ENCODE data around the gene APPL2. TPM values are rescaled to one million over a fixed set of nuclear protein-coding genes. Genes with fewer than 3 reads are reported as not detected.

The APPL2 gene
- total RNA-seq, 1 experiment from 2014 or later, result 45.8 TPM

DNA sequence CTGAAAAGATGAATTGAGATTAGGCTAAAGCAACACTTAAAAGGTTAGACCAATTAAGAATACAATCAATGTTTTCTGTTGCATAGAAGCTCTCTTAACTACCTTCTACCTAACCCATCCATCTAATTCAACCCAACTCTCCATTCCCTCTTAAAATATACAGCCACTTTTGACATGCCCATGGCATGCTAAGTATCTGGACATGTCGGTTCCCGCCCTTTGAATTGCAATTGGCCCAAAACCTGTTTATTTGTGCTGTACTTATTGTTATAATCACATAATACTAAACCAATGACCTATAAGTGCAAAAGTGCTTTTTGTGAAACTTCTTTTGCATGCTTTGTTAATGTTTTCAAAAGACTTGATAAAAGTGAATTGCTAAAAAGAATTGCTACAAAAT, 37.6 kb upstream of the APPL2 start:
- CTCF ChIA-PET, result no interaction called here
- DNase-seq, result no peak
- no peaks in the 10 kb centered on the region for H3K27me3 Mint-ChIP-seq (ENCODE audit: unreplicated experiment)
- no peak overlapping the region for H3K4me3 Mint-ChIP-seq (ENCODE audit: low read depth, unreplicated experiment)
- TF ChIP-seq, protein P1, sequence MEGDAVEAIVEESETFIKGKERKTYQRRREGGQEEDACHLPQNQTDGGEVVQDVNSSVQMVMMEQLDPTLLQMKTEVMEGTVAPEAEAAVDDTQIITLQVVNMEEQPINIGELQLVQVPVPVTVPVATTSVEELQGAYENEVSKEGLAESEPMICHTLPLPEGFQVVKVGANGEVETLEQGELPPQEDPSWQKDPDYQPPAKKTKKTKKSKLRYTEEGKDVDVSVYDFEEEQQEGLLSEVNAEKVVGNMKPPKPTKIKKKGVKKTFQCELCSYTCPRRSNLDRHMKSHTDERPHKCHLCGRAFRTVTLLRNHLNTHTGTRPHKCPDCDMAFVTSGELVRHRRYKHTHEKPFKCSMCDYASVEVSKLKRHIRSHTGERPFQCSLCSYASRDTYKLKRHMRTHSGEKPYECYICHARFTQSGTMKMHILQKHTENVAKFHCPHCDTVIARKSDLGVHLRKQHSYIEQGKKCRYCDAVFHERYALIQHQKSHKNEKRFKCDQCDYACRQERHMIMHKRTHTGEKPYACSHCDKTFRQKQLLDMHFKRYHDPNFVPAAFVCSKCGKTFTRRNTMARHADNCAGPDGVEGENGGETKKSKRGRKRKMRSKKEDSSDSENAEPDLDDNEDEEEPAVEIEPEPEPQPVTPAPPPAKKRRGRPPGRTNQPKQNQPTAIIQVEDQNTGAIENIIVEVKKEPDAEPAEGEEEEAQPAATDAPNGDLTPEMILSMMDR (IDR thresholded peaks at IDR 0.05; ENCODE audit: unreplicated experiment), result no peak
- intact Hi-C loops (cut with micrococcal nuclease; ENCODE audit: unreplicated experiment), result no loop called here
- peaks cover 14% of the 10 kb centered on the region for H3K4me1 Mint-ChIP-seq (ENCODE audit: low read depth, unreplicated experiment)
- no peaks in the 10 kb centered on the region for H3K36me3 Mint-ChIP-seq (ENCODE audit: insufficient read depth, unreplicated experiment)
- no TSS peak for BruUV-seq (replicated peaks)
- no peak overlapping the region for H3K27ac Mint-ChIP-seq (ENCODE audit: unreplicated experiment)
- no peaks in the 10 kb centered on the region for H3K9me3 Mint-ChIP-seq (ENCODE audit: low read depth, unreplicated experiment)

- Mint-ChIP-seq H3K9me3 (ENCODE audit: low read depth, unreplicated experiment) (no peaks in the 10 kb centered on the region), H3K27me3 (ENCODE audit: unreplicated experiment) (no peaks in the 10 kb centered on the region), H3K36me3 (ENCODE audit: insufficient read depth, unreplicated experiment) (no peaks in the 10 kb centered on the region), H3K4me3 (ENCODE audit: low read depth, unreplicated experiment) (no peak overlapping the region), H3K4me1 (ENCODE audit: low read depth, unreplicated experiment) (peaks cover 7% of the 10 kb centered on the region), H3K27ac (ENCODE audit: unreplicated experiment) (no peak overlapping the region)
- intact Hi-C loops (cut with micrococcal nuclease; ENCODE audit: unreplicated experiment), result no loop called here
- CTCF ChIA-PET, result no interaction called here
- no peak for DNase-seq
- TF ChIP-seq, protein P1 (IDR thresholded peaks at IDR 0.05; ENCODE audit: unreplicated experiment), result no peak
- no TSS peak for BruUV-seq (replicated peaks)
Observed at GRCh38 chr12:105272814-105273416, 36.9 kb upstream of the APPL2 start.

DNA sequence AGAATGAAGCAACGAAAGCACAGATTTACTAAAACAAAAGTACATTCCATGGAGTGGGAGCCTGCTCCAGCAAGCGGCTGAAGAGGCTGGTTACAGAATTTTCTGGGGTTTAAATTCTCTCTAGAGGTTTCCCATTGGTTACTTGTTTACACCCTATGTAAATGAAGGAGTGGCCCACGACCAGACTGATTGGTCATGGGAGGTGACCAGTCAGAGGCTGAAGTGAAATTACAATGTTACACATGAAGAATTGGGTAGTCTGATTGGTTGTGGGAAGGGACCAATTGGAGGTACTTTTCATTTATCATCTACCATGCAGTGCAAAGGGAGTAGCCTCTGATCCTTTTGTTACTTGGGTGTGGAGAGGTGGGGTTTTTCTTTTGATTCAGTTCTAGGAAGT, 36.2 kb upstream of the APPL2 start:
- TF ChIP-seq, protein P1 (IDR thresholded peaks at IDR 0.05; ENCODE audit: unreplicated experiment), result no peak
- Mint-ChIP-seq H3K4me3 (ENCODE audit: low read depth, unreplicated experiment) (no peak overlapping the region), H3K27ac (ENCODE audit: unreplicated experiment) (no peak overlapping the region), H3K4me1 (ENCODE audit: low read depth, unreplicated experiment) (no peaks in the 10 kb centered on the region), H3K9me3 (ENCODE audit: low read depth, unreplicated experiment) (no peaks in the 10 kb centered on the region), H3K36me3 (ENCODE audit: insufficient read depth, unreplicated experiment) (no peaks in the 10 kb centered on the region), H3K27me3 (ENCODE audit: unreplicated experiment) (no peaks in the 10 kb centered on the region)
- BruUV-seq (replicated peaks), result no TSS peak
- CTCF ChIA-PET, result no interaction called here
- no peak for DNase-seq
- intact Hi-C loops (cut with micrococcal nuclease; ENCODE audit: unreplicated experiment), result no loop called here

GRCh38 chr12:105271364-105271763, 35.4 kb upstream of the APPL2 start:
- Mint-ChIP-seq H3K4me1 (ENCODE audit: low read depth, unreplicated experiment) (no peaks in the 10 kb centered on the region), H3K36me3 (ENCODE audit: insufficient read depth, unreplicated experiment) (no peaks in the 10 kb centered on the region), H3K9me3 (ENCODE audit: low read depth, unreplicated experiment) (no peaks in the 10 kb centered on the region), H3K27ac (ENCODE audit: unreplicated experiment) (no peak overlapping the region), H3K4me3 (ENCODE audit: low read depth, unreplicated experiment) (no peak overlapping the region), H3K27me3 (ENCODE audit: unreplicated experiment) (no peaks in the 10 kb centered on the region)
- no peak for DNase-seq
- TF ChIP-seq, protein P1 (IDR thresholded peaks at IDR 0.05; ENCODE audit: unreplicated experiment), result no peak
- CTCF ChIA-PET, result no interaction called here
- intact Hi-C loops (cut with micrococcal nuclease; ENCODE audit: unreplicated experiment), result no loop called here
- no TSS peak for BruUV-seq (replicated peaks)
